ENCODE measurements around the gene SLC5A10.

DNA sequence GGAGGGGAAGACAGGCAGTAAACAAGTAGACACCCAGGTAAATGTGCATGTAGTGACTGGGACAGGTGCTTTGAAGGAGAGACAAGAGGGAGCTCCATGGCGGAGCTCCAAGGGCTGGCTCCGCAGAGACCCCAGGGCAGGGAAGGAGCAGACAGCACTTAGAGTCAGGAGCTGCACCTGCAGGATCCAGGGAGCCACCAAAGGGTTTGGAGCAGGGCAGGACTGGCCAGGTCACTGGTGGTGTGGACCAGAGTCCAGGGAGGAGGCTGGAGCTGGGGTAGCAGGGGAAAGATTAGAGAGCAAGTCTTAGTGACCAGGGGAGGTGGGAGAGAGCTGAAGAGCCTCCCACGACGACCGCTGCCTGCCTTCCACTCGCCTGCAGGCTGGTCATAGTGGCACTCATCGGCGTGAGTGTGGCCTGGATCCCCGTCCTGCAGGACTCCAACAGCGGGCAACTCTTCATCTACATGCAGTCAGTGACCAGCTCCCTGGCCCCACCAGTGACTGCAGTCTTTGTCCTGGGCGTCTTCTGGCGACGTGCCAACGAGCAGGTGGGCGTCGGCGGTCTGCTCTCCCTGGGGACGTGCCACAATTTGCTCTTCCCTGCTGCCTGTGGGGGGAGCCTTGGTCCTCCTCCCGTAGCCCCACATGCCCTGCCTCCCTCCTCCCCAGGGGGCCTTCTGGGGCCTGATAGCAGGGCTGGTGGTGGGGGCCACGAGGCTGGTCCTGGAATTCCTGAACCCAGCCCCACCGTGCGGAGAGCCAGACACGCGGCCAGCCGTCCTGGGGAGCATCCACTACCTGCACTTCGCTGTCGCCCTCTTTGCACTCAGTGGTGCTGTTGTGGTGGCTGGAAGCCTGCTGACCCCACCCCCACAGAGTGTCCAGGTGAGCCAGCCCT is 67.3 kb downstream of the SLC5A10 start:
- TF ChIP-seq, protein P1, sequence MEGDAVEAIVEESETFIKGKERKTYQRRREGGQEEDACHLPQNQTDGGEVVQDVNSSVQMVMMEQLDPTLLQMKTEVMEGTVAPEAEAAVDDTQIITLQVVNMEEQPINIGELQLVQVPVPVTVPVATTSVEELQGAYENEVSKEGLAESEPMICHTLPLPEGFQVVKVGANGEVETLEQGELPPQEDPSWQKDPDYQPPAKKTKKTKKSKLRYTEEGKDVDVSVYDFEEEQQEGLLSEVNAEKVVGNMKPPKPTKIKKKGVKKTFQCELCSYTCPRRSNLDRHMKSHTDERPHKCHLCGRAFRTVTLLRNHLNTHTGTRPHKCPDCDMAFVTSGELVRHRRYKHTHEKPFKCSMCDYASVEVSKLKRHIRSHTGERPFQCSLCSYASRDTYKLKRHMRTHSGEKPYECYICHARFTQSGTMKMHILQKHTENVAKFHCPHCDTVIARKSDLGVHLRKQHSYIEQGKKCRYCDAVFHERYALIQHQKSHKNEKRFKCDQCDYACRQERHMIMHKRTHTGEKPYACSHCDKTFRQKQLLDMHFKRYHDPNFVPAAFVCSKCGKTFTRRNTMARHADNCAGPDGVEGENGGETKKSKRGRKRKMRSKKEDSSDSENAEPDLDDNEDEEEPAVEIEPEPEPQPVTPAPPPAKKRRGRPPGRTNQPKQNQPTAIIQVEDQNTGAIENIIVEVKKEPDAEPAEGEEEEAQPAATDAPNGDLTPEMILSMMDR (IDR thresholded peaks at IDR 0.05), result no peak
- no peak for TF ChIP-seq POLR2A (IDR thresholded peaks at IDR 0.05)
- TF ChIP-seq EP300 (IDR thresholded peaks at IDR 0.05), result no peak
- TF ChIP-seq POLR2AphosphoS5 (IDR thresholded peaks at IDR 0.05), result no peak
